ENCODE measurements around the gene TRIM31.

The TRIM31 gene

DNA sequence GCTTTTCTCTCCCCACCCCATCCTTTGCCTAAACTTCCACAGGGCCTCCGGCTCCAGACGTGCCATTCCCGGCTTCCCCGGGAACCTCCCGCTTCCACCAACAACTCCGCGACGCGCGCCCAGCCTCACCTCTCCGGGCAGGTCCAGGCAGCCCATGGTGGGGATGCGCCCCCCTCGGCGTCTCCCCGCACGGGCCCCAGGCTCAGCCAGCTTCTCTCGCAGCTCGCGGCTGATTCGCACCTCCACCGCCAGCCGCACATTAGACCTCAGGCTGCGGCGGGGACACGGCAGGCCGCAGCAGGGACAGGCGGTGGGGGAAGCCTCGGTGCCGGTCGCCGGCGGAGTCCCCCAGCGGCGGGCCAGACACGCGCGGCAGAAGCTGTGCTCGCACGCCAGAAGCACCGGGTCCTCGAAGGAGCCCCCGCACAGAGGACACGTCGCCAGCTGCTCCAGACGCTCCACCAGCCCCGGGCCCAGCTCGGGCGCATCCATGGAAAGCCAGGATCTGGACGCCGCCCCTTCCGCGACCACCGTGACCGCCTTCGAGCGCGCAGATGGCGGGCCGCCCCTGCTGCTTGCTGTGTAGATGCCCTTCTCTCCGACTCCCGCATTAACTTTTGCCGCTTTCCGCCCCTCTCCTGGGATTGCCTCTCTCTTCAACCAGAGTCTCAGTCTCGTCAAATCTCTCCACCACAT lies 37.6 kb downstream of the TRIM31 start, which contains the start of gene RNF39:
Gene RNF39, minus strand, starts transcription at position 676 of the 696 bp plus-strand sequence. Its CDS starts 184 bp downstream, at position 492.
- peaks cover 6% of the 10 kb centered on the region; the same call in 1 of the 2 replicates for H3K4me1 ChIP-seq (ENCODE audit: control insufficient read depth, insufficient read depth, low read length)
- ChIA-PET CTCF (interaction anchor here (0.7 kb wide), 2 partner anchors 44 to 210 kb away, joined by 3 to 5 read pairs; no protein-coding TSS in a partner anchor), POLR2A (interaction anchor here (0.6 to 1.0 kb wide), 2 partner anchors 9 to 27 kb away, joined by 3 read pairs; partner anchors contain the start of gene PPP1R11)
- no peaks in the 10 kb centered on the region for H3K9me3 ChIP-seq (ENCODE audit: control insufficient read depth, insufficient read depth, low read depth, low read length)
- H3K4me3 ChIP-seq (ENCODE audit: low read depth, low read length): no peak within 1 kb of the TSS
- H3K27ac ChIP-seq (ENCODE audit: extremely low read depth, low read depth, low read length): no peak within 1 kb of the TSS
- TF ChIP-seq ZNF501 (tag by site-specific recombination; IDR thresholded peaks at IDR 0.05): no peak
- TF ChIP-seq GFI1B (tag by site-specific recombination; IDR thresholded peaks at IDR 0.05): no peak
- TF ChIP-seq ZNF324 (tag by site-specific recombination; IDR thresholded peaks at IDR 0.05): no peak
- no peak for TF ChIP-seq ZNF133 (tag by site-specific recombination; IDR thresholded peaks at IDR 0.05)
- TF ChIP-seq, protein P1, sequence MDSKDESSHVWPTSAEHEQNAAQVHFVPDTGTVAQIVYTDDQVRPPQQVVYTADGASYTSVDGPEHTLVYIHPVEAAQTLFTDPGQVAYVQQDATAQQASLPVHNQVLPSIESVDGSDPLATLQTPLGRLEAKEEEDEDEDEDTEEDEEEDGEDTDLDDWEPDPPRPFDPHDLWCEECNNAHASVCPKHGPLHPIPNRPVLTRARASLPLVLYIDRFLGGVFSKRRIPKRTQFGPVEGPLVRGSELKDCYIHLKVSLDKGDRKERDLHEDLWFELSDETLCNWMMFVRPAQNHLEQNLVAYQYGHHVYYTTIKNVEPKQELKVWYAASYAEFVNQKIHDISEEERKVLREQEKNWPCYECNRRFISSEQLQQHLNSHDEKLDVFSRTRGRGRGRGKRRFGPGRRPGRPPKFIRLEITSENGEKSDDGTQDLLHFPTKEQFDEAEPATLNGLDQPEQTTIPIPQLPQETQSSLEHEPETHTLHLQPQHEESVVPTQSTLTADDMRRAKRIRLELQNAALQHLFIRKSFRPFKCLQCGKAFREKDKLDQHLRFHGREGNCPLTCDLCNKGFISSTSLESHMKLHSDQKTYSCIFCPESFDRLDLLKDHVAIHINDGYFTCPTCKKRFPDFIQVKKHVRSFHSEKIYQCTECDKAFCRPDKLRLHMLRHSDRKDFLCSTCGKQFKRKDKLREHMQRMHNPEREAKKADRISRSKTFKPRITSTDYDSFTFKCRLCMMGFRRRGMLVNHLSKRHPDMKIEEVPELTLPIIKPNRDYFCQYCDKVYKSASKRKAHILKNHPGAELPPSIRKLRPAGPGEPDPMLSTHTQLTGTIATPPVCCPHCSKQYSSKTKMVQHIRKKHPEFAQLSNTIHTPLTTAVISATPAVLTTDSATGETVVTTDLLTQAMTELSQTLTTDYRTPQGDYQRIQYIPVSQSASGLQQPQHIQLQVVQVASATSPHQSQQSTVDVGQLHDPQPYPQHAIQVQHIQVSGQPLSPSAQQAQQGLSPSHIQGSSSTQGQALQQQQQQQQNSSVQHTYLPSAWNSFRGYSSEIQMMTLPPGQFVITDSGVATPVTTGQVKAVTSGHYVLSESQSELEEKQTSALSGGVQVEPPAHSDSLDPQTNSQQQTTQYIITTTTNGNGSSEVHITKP (tag by site-specific recombination; IDR thresholded peaks at IDR 0.05): no peak
- no peak for TF ChIP-seq SALL2 (tag by site-specific recombination; IDR thresholded peaks at IDR 0.05; ENCODE audit: borderline replicate concordance)
- no peak for TF ChIP-seq ZSCAN30 (tag by site-specific recombination; IDR thresholded peaks at IDR 0.05)
- no peak for TF ChIP-seq ZNF292 (tag by site-specific recombination; IDR thresholded peaks at IDR 0.05; ENCODE audit: borderline replicate concordance, low read depth)
- TF ChIP-seq, protein P2, sequence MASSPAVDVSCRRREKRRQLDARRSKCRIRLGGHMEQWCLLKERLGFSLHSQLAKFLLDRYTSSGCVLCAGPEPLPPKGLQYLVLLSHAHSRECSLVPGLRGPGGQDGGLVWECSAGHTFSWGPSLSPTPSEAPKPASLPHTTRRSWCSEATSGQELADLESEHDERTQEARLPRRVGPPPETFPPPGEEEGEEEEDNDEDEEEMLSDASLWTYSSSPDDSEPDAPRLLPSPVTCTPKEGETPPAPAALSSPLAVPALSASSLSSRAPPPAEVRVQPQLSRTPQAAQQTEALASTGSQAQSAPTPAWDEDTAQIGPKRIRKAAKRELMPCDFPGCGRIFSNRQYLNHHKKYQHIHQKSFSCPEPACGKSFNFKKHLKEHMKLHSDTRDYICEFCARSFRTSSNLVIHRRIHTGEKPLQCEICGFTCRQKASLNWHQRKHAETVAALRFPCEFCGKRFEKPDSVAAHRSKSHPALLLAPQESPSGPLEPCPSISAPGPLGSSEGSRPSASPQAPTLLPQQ (tag by site-specific recombination; IDR thresholded peaks at IDR 0.05): no peak
- TF ChIP-seq ZNF658 (tag by site-specific recombination; IDR thresholded peaks at IDR 0.05): no peak
- H3K36me3 ChIP-seq (ENCODE audit: control insufficient read depth in 2 of 2, insufficient read depth in 1 of 2, low read length in 2 of 2): peaks cover 0 to 5% of the 10 kb centered on the region in 2 experiments; a peak in 1 of 3 replicates

DNA sequence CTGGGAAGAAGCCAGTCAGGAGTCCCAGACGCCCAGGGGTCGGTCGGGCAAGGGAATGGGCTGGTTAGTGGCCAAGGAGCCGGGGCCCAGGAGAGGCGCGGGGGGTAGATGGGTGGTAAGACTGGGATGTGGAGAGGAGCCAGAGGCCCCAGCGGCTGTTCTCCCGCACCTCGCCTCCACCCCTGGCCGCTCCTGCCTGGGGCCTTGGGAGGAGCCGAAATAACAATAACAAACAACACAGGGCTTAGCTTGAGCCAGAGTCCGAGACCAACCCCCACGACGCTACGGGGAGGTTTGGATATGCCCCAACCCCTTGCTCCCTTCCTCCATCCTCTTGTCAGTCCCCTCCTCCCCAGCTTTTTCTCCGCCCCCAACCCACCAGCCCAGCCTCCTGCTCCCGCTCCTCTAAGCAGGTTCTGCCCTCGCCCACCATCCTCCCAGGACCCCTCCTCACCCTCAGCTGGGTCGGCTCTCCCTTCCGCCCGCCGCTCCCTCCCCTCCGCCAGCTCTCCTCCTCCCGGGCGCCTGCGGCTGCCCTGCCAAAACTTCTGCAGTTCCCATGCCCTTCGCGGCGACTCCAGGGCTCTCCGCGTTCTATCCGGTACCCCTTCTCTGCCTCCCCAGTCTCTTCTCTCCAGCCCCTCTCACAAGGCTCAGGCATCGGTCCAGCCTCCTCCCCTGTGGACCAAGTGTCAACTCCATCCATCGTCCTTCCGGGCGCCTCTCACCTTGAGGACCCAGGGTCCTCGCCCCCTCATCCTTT lies 38.4 kb downstream of the TRIM31 start:
- ChIA-PET POLR2A (interaction anchor here (0.6 to 1.0 kb wide), 2 partner anchors 8 to 27 kb away, joined by 3 read pairs; partner anchors contain the start of gene PPP1R11), CTCF (interaction anchor here (0.7 kb wide), 2 partner anchors 45 to 209 kb away, joined by 3 to 5 read pairs; no protein-coding TSS in a partner anchor)
- peaks cover 6% of the 10 kb centered on the region; the same call in 1 of the 2 replicates for H3K4me1 ChIP-seq (ENCODE audit: control insufficient read depth, insufficient read depth, low read length)
- H3K9me3 ChIP-seq (ENCODE audit: control insufficient read depth, insufficient read depth, low read depth, low read length): no peaks in the 10 kb centered on the region
- no peak overlapping the region for H3K27ac ChIP-seq (ENCODE audit: extremely low read depth, low read depth, low read length)
- H3K36me3 ChIP-seq (ENCODE audit: control insufficient read depth in 2 of 2, insufficient read depth in 1 of 2, low read length in 2 of 2): peaks cover 0 to 12% of the 10 kb centered on the region in 2 experiments; a peak in 1 of 3 replicates
- H3K4me3 ChIP-seq (ENCODE audit: low read depth, low read length): no peak overlapping the region
- TF ChIP-seq, protein P1 (tag by site-specific recombination; IDR thresholded peaks at IDR 0.05): peak; percentile 77
- TF ChIP-seq EGR2 (tag by site-specific recombination; IDR thresholded peaks at IDR 0.05; ENCODE audit: low read depth) (peak; percentile 18; the same call in 1 of the 2 replicates), GLIS1 (tag by site-specific recombination; IDR thresholded peaks at IDR 0.05) (peak; percentile 82), SP2 (tag by site-specific recombination; IDR thresholded peaks at IDR 0.05) (peak; percentile 29; the same call in 1 of the 2 replicates), WT1 (tag by site-specific recombination; IDR thresholded peaks at IDR 0.05) (peak; percentile 44), ZNF341 (tag by site-specific recombination; IDR thresholded peaks at IDR 0.05; ENCODE audit: low read depth) (peak; percentile 92), ZBTB20 (tag by site-specific recombination; IDR thresholded peaks at IDR 0.05) (peak; percentile 31; the same call in 1 of the 2 replicates), RBAK (tag by site-specific recombination; IDR thresholded peaks at IDR 0.05) (no peak), ZNF600 (tag by site-specific recombination; IDR thresholded peaks at IDR 0.05) (0 out of 2 replicates have a peak, but pooled peaks have one; percentile 19)
- TF ChIP-seq, protein P3, sequence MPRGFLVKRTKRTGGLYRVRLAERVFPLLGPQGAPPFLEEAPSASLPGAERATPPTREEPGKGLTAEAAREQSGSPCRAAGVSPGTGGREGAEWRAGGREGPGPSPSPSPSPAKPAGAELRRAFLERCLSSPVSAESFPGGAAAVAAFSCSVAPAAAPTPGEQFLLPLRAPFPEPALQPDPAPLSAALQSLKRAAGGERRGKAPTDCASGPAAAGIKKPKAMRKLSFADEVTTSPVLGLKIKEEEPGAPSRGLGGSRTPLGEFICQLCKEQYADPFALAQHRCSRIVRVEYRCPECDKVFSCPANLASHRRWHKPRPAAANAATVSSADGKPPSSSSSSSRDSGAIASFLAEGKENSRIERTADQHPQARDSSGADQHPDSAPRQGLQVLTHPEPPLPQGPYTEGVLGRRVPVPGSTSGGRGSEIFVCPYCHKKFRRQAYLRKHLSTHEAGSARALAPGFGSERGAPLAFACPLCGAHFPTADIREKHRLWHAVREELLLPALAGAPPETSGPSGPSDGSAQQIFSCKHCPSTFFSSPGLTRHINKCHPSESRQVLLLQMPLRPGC (tag by site-specific recombination; IDR thresholded peaks at IDR 0.05): no peak
- TF ChIP-seq, protein P4, sequence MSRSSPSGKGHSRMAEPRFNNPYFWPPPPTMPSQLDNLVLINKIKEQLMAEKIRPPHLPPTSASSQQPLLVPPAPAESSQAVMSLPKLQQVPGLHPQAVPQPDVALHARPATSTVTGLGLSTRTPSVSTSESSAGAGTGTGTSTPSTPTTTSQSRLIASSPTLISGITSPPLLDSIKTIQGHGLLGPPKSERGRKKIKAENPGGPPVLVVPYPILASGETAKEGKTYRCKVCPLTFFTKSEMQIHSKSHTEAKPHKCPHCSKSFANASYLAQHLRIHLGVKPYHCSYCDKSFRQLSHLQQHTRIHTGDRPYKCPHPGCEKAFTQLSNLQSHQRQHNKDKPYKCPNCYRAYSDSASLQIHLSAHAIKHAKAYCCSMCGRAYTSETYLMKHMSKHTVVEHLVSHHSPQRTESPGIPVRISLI (tag by site-specific recombination; IDR thresholded peaks at IDR 0.05): no peak
